K562 (cell line): ENCODE data around the gene UNC13A. TPM values are rescaled to one million over a fixed set of nuclear protein-coding genes. Genes with fewer than 3 reads are reported as not detected.

ENCODE experiments used
- BCLAF1 ChIP-seq, 2 experiments: fragments of 450-650 bp in 1 of 2; IDR thresholded peaks; 2 replicates each; pipeline ENCODE4 v1.6.1; 2011 to 2017; ENCODE audit warnings: low read depth in 2 of 2, antibody characterized with exemption in 1 of 2, borderline replicate concordance in 1 of 2, low read length in 1 of 2, mild to moderate bottlenecking in 1 of 2, mixed read lengths in 1 of 2; ENCODE audit not compliant: control insufficient read depth in 1 of 2
- EP400 ChIP-seq: fragments of 450-650 bp; IDR thresholded peaks from 2 replicates; pipeline ENCODE4 v1.6.1; 2017; ENCODE audit warnings: antibody characterized with exemption, mild to moderate bottlenecking, moderate library complexity
- GATAD2A ChIP-seq: fragments of 450-650 bp; IDR thresholded peaks from 2 replicates; pipeline ENCODE4 v1.6.1; 2017
- HMGN3 ChIP-seq: IDR thresholded peaks from 2 replicates; pipeline ENCODE4 v1.6.1; 2011; ENCODE audit warnings: borderline replicate concordance, low read depth, mild to moderate bottlenecking, mixed read lengths, low read length; ENCODE audit not compliant: insufficient read length; ENCODE audit errors: extremely low read depth
- HMGXB4 ChIP-seq: sonication (generic); formaldehyde crosslinking; IDR thresholded peaks from 2 replicates; pipeline ENCODE4 v1.8.1; 2023; ENCODE audit warnings: mild to moderate bottlenecking, missing genetic modification reagents
- KDM1A ChIP-seq, 2 experiments: fragments of 450-650 bp; IDR thresholded peaks; 2 replicates each; pipeline ENCODE4 v1.6.1; 2016; ENCODE audit warnings: mild to moderate bottlenecking in 2 of 2
- LEF1 ChIP-seq: fragments of 450-650 bp; IDR thresholded peaks from 2 replicates; pipeline ENCODE4 v1.6.1; 2016; ENCODE audit warnings: mild to moderate bottlenecking
- NFATC3 ChIP-seq: fragments of 450-650 bp; IDR thresholded peaks from 2 replicates; pipeline ENCODE4 v1.6.1; 2017; ENCODE audit warnings: mild to moderate bottlenecking
- NR2F6 ChIP-seq: fragments of 450-650 bp; formaldehyde crosslinking; IDR thresholded peaks from 2 replicates; pipeline ENCODE4 v1.4.0; 2020; ENCODE audit warnings: mild to moderate bottlenecking
- PTRF ChIP-seq: fragments of 450-650 bp; IDR thresholded peaks from 2 replicates; pipeline ENCODE4 v1.6.1; 2016; ENCODE audit warnings: mild to moderate bottlenecking, missing genetic modification characterization, missing compliant biosample characterization
- SMARCE1 ChIP-seq: fragments of 450-650 bp; IDR thresholded peaks from 2 replicates; pipeline ENCODE4 v1.7.1; 2016; ENCODE audit warnings: mild to moderate bottlenecking
- ZNF146 ChIP-seq: IDR thresholded peaks from one replicate; pipeline ENCODE4 v1.6.1; 2018; ENCODE audit warnings: missing compliant biosample characterization; ENCODE audit not compliant: unreplicated experiment
- ZNF263 ChIP-seq: sonication (generic); formaldehyde crosslinking; IDR thresholded peaks from 2 replicates; pipeline ENCODE4 v1.8.0; 2022; ENCODE audit warnings: mild to moderate bottlenecking, missing genetic modification reagents, borderline replicate concordance
- ZNF347 ChIP-seq: fragments of 450-650 bp; formaldehyde crosslinking; IDR thresholded peaks from 2 replicates; pipeline ENCODE4 v1.4.0; 2020; ENCODE audit warnings: low read depth, mild to moderate bottlenecking, moderate library complexity
- ZNF449 ChIP-seq: fragments of 250-450 bp; sonication (Bioruptor Pico); IDR thresholded peaks from 2 replicates; pipeline ENCODE4 v1.8.0; 2022; ENCODE audit warnings: moderate library complexity, mild to moderate bottlenecking, inconsistent platforms
- polyA plus RNA-seq, 8 experiments: library from polyadenylated mRNA; depleted of rRNA in 4 of 8; stranded (reverse) in 5 of 8; unstranded in 3 of 8; fragments of >200 nt; fragmentation: Nextera tagmentation in 2 of 8; fragmentation: Illumina TruSeq in 1 of 8; extraction: Ambion mirVana in 2 of 8; extraction: Trizol in 1 of 8; gene quantifications; 2 replicates each; pipeline versions ENCODE4 v1.2.1 to v1.2.3, GENCODE V29; 2011 to 2014; ENCODE audit warnings: inconsistent platforms in 1 of 8, missing spikeins in 1 of 8
- total RNA-seq, 7 experiments: library from RNA; depleted of rRNA in 6 of 7; stranded (reverse); fragments of >200 nt in 6 of 7; fragmentation: Illumina TruSeq in 2 of 7; extraction: Trizol in 2 of 7; gene quantifications; 2 replicates each; pipeline versions ENCODE4 v1.2.1 to v1.2.3, GENCODE V29; 2011 to 2021; ENCODE audit warnings: low replicate concordance in 1 of 7
- TF ChIP-seq, protein P1 (sequence below): fragments of 250-450 bp; sonication (Bioruptor Pico); IDR thresholded peaks from 2 replicates; pipeline ENCODE4 v1.4.0; 2020
- TF ChIP-seq, protein P2 (sequence below): fragments of 450-650 bp; IDR thresholded peaks from 2 replicates; pipeline ENCODE4 v1.7.0; 2016; ENCODE audit warnings: borderline replicate concordance

UNC13A gene
- total and polyA plus RNA-seq, 9 of the 15 experiments (the other 6 are each of a cell fraction or from before 2014, with no cell fraction given) = 0.03 to 1.0 (median 0.25) TPM

GRCh38 chr19:17681505-17682125, 6.5 kb downstream of the UNC13A start (continued):
- no peak for TF ChIP-seq BCLAF1 (IDR thresholded peaks at IDR 0.05; ENCODE audit: borderline replicate concordance in 1 of 2, control insufficient read depth in 1 of 2, low read depth in 2 of 2, low read length in 1 of 2)
- TF ChIP-seq ZNF146 (CRISPR knock-in tag) = no peak
- TF ChIP-seq, protein P1, sequence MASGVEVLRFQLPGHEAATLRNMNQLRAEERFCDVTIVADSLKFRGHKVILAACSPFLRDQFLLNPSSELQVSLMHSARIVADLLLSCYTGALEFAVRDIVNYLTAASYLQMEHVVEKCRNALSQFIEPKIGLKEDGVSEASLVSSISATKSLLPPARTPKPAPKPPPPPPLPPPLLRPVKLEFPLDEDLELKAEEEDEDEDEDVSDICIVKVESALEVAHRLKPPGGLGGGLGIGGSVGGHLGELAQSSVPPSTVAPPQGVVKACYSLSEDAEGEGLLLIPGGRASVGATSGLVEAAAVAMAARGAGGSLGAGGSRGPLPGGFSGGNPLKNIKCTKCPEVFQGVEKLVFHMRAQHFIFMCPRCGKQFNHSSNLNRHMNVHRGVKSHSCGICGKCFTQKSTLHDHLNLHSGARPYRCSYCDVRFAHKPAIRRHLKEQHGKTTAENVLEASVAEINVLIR (CRISPR knock-in tag) = no peak
- no peak for TF ChIP-seq NFATC3
- TF ChIP-seq GATAD2A = no peak
- TF ChIP-seq EP400 = no peak
- TF ChIP-seq ZNF263 (CRISPR knock-in tag) = peak; percentile 35; the same call in 1 of the 2 replicates
- no peak for TF ChIP-seq PTRF (tag)
- no peak for TF ChIP-seq NR2F6
- TF ChIP-seq, protein P2, sequence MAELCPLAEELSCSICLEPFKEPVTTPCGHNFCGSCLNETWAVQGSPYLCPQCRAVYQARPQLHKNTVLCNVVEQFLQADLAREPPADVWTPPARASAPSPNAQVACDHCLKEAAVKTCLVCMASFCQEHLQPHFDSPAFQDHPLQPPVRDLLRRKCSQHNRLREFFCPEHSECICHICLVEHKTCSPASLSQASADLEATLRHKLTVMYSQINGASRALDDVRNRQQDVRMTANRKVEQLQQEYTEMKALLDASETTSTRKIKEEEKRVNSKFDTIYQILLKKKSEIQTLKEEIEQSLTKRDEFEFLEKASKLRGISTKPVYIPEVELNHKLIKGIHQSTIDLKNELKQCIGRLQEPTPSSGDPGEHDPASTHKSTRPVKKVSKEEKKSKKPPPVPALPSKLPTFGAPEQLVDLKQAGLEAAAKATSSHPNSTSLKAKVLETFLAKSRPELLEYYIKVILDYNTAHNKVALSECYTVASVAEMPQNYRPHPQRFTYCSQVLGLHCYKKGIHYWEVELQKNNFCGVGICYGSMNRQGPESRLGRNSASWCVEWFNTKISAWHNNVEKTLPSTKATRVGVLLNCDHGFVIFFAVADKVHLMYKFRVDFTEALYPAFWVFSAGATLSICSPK = no peak
- TF ChIP-seq KDM1A (IDR thresholded peaks at IDR 0.05) = peak in 1 of 2 experiments; percentile 63; a peak in 2 of 4 replicates
- TF ChIP-seq LEF1 = no peak
- no peak for TF ChIP-seq ZNF449 (CRISPR knock-in tag)
- no peak for TF ChIP-seq HMGN3
- TF ChIP-seq ZNF347 (CRISPR knock-in tag) = no peak
- TF ChIP-seq HMGXB4 (CRISPR knock-in tag) = no peak
- TF ChIP-seq SMARCE1 = no peak
